Measurements from ENCODE around the gene F12.
"Not testable (repeated sequence)": the region's sequence is repeated elsewhere in the genome, so short reads cannot be mapped to it uniquely, and the experiment has no call there.

F12 gene

GRCh38 chr5:177432839-177433657 lies 23.7 kb upstream of the F12 start:
- in situ Hi-C loops (cut with MboI; ENCODE audit: low sequenced_read_pairs), result no loop called here

GRCh38 chr5:177432143-177432838 lies 22.9 kb upstream of the F12 start:
- in situ Hi-C loops (cut with MboI; ENCODE audit: low sequenced_read_pairs), result no loop called here

- in situ Hi-C loops (cut with MboI; ENCODE audit: low sequenced_read_pairs), result no loop called here
These were observed 22.2 kb upstream of the F12 start for GRCh38 chr5:177431317-177432142.

- in situ Hi-C loops (cut with MboI; ENCODE audit: low sequenced_read_pairs), result no loop called here
These were observed 21.6 kb upstream of the F12 start for GRCh38 chr5:177430972-177431316.

GRCh38 chr5:177430140-177430951 lies 21.0 kb upstream of the F12 start:
- in situ Hi-C loops (cut with MboI; ENCODE audit: low sequenced_read_pairs), result no loop called here

- in situ Hi-C loops (cut with MboI; ENCODE audit: low sequenced_read_pairs), result no loop called here
These were observed 20.1 kb upstream of the F12 start for GRCh38 chr5:177429248-177430040.

- in situ Hi-C loops (cut with MboI; ENCODE audit: low sequenced_read_pairs), result no loop called here
These were observed 19.3 kb upstream of the F12 start for GRCh38 chr5:177428574-177429217.

GRCh38 chr5:177427919-177428573 lies 18.7 kb upstream of the F12 start:
- in situ Hi-C loops (cut with MboI; ENCODE audit: low sequenced_read_pairs), result no loop called here

GRCh38 chr5:177427211-177427822 lies 18.0 kb upstream of the F12 start:
- in situ Hi-C loops (cut with MboI; ENCODE audit: low sequenced_read_pairs), result no loop called here

- in situ Hi-C loops (cut with MboI; ENCODE audit: low sequenced_read_pairs), result no loop called here
These were observed 17.3 kb upstream of the F12 start, which contains the start of gene GRK6 for GRCh38 chr5:177426566-177427210. Gene GRK6 (plus strand): TSS chr5:177426676. CDS start chr5:177426846, 170 bp downstream.

- in situ Hi-C loops (cut with MboI; ENCODE audit: low sequenced_read_pairs), result no loop called here
These were observed 16.6 kb upstream of the F12 start for GRCh38 chr5:177425801-177426565.

- in situ Hi-C loops (cut with MboI; ENCODE audit: low sequenced_read_pairs), result no loop called here
These were observed 15.9 kb upstream of the F12 start for GRCh38 chr5:177425196-177425800.

GRCh38 chr5:177423671-177424070 lies 14.3 kb upstream of the F12 start:
- in situ Hi-C loops (cut with MboI; ENCODE audit: low sequenced_read_pairs), result no loop called here

GRCh38 chr5:177421062-177421798 lies 11.9 kb upstream of the F12 start:
- in situ Hi-C loops (cut with MboI; ENCODE audit: low sequenced_read_pairs), result no loop called here

GRCh38 chr5:177420472-177420871 lies 11.1 kb upstream of the F12 start:
- in situ Hi-C loops (cut with MboI; ENCODE audit: low sequenced_read_pairs), result not testable (repeated sequence)

- in situ Hi-C loops (cut with MboI; ENCODE audit: low sequenced_read_pairs), result no loop called here
These were observed 9.7 kb upstream of the F12 start for GRCh38 chr5:177419046-177419445.
